ENCODE data around the gene MBP.

MBP gene

DNA sequence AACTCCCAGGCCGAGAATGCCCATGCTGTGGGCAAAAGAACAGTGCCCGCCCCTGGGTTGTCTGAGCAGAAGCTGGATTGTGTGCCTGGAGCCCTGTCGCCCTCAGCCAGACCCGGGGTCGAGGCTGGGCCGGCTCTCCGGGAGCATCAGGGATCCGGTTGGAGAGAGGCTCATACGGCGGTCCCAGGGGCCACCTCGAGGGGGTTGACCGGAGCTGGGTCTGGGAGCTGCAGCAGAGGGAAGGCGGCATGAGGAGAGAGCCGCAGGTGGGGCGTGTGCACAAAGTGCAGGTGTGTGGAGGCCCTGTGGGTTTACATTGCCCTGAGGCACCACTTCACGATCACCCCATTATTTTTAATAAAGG, 39.5 kb downstream of the MBP start:
- ChIA-PET CTCF (no interaction called here), POLR2A (no interaction called here)
- DNase-seq (ENCODE audit: extremely low spot score), result no peak
- TF ChIP-seq LEF1 (IDR thresholded peaks at IDR 0.05; ENCODE audit: borderline replicate concordance), result no peak
- TF ChIP-seq SP1 (IDR thresholded peaks at IDR 0.05), result no peak
- no peak for TF ChIP-seq ARNT (IDR thresholded peaks at IDR 0.05)
- no peak for TF ChIP-seq CTBP1 (IDR thresholded peaks at IDR 0.05; ENCODE audit: borderline replicate concordance)
- TF ChIP-seq FOXM1 (IDR thresholded peaks at IDR 0.05; ENCODE audit: borderline replicate concordance), result no peak
- no peak for TF ChIP-seq FOXA1 (IDR thresholded peaks at IDR 0.05)
- no peak for TF ChIP-seq NFRKB (IDR thresholded peaks at IDR 0.05)

DNA sequence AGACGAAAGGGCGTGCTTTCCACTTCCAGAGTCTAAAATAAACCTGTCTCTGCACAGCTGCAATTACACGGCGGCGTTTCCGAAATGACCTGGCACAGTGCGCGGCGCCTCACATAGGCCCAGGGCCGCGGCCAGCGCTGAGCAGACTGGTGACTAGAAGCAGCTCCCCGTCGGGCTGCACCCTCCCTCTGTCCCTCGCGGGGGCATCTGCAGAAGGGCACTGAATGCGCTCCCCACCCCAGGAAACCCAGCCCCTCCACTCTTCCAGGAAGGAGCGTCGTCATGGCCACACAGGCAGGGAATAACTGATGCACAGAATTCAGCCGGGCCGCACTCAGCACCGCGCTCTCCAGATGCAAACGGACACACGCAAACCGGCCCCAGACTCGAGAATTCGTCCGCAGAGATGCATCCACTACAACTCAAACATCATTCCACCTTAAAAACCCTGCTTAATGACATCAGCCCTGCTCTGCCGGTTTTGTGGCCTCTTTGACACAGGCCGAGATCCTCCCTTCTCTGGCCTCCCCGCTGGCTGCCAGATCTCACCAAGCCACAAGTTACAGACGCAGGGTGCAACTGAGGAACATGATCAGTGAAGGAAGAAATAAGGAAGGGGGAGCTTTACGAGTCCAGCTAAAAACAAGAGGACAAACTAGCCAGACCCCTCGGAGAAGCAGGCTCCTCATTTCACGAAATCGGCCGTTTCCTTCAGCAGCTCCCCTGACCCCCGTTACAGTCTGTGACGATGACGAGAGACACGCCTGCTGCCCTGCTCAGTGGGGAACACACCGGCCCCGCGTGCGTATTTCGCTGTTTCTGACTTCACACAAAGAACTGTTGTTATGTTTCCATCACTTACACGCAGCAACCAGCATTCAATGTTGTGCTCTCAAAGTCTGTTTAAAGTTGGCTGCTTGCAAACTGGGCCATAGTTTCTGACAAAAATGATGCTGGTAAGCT, 40.2 kb downstream of the MBP start:
- CTCF ChIA-PET, result no interaction called here
- no peak for DNase-seq (ENCODE audit: extremely low spot score)
- POLR2A ChIA-PET, result no interaction called here
- TF ChIP-seq HDGF (IDR thresholded peaks at IDR 0.05; ENCODE audit: borderline replicate concordance) (no peak), FOXK2 (IDR thresholded peaks at IDR 0.05) (no peak), L3MBTL2 (conservative IDR thresholded peaks at IDR 0.05) (no peak), FOXA1 (IDR thresholded peaks at IDR 0.05) (no peak), LEF1 (IDR thresholded peaks at IDR 0.05; ENCODE audit: borderline replicate concordance) (no peak), CTBP1 (IDR thresholded peaks at IDR 0.05; ENCODE audit: borderline replicate concordance) (no peak), PKNOX1 (IDR thresholded peaks at IDR 0.05) (no peak), SUZ12 (IDR thresholded peaks at IDR 0.05) (no peak), ELF4 (IDR thresholded peaks at IDR 0.05) (no peak), SP1 (IDR thresholded peaks at IDR 0.05) (no peak), NFRKB (IDR thresholded peaks at IDR 0.05) (no peak), TARDBP (IDR thresholded peaks at IDR 0.05) (no peak), BHLHE40 (IDR thresholded peaks at IDR 0.05; ENCODE audit: borderline replicate concordance) (no peak), ZNF384 (IDR thresholded peaks at IDR 0.05) (no peak), ARNT (IDR thresholded peaks at IDR 0.05) (no peak), FOXM1 (IDR thresholded peaks at IDR 0.05; ENCODE audit: borderline replicate concordance) (no peak)

DNA sequence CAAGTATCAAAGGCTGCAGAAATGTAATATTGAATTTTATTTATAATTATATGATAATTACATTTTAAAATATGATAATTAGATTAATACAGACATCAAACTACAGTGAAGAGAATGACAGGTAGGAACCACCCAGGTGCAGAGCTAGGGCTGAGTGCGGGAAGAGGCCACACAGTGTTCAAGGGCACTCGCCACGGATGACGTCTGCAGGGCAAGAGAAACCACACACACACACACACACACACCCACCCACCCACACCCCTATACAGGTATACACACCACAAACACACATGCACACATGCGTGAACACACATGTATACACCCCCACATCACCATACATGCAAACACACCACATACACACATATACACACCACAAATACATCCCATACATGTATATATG, 41.2 kb downstream of the MBP start:
- DNase-seq (ENCODE audit: extremely low spot score), result no peak
- POLR2A ChIA-PET, result no interaction called here
- TF ChIP-seq BHLHE40 (IDR thresholded peaks at IDR 0.05; ENCODE audit: borderline replicate concordance) (no peak), SP1 (IDR thresholded peaks at IDR 0.05) (no peak)
- CTCF ChIA-PET, result no interaction called here

DNA sequence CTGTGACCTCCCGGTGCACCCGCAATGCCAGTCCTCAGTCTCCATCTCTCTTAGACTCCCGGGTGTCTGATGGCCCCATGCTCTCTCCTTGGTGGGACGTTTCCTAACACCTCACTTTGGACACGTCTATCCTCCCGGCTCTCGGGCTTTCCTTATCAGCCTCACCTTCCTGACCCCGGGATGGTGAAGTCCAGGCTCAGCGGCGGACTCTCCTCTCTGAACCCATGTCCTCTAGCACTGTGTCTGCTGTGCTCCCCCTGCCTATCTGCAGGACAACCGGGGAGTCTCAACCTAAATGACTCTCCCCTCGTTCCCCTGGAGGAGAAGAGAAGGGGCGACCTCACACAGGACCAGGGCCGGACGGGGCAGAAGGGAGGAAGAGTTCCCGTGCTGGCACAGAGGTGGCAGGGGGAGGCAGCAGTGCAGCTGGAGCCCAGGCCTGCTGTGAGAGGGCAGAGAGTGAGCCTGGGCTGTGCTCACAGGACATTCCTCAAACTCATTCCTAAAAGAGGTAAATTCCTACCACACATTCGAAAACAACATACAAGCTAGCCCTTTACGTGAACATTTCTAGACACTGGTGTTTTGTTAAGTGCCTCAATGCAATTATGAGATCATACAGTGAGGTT, 41.9 kb downstream of the MBP start:
- ChIA-PET POLR2A (no interaction called here), CTCF (no interaction called here)
- DNase-seq (ENCODE audit: extremely low spot score), result no peak
- TF ChIP-seq BHLHE40 (IDR thresholded peaks at IDR 0.05; ENCODE audit: borderline replicate concordance) (no peak), FOXK2 (IDR thresholded peaks at IDR 0.05) (no peak), NFRKB (IDR thresholded peaks at IDR 0.05) (no peak), CTBP1 (IDR thresholded peaks at IDR 0.05; ENCODE audit: borderline replicate concordance) (no peak), PKNOX1 (IDR thresholded peaks at IDR 0.05) (no peak), LEF1 (IDR thresholded peaks at IDR 0.05; ENCODE audit: borderline replicate concordance) (no peak), ARNT (IDR thresholded peaks at IDR 0.05) (no peak), ELF4 (IDR thresholded peaks at IDR 0.05) (no peak), SUZ12 (IDR thresholded peaks at IDR 0.05) (no peak), L3MBTL2 (conservative IDR thresholded peaks at IDR 0.05) (no peak), TARDBP (IDR thresholded peaks at IDR 0.05) (no peak), FOXM1 (IDR thresholded peaks at IDR 0.05; ENCODE audit: borderline replicate concordance) (no peak), ZNF384 (IDR thresholded peaks at IDR 0.05) (no peak), SP1 (IDR thresholded peaks at IDR 0.05) (no peak), FOXA1 (IDR thresholded peaks at IDR 0.05) (no peak), HDGF (IDR thresholded peaks at IDR 0.05; ENCODE audit: borderline replicate concordance) (no peak)

DNA sequence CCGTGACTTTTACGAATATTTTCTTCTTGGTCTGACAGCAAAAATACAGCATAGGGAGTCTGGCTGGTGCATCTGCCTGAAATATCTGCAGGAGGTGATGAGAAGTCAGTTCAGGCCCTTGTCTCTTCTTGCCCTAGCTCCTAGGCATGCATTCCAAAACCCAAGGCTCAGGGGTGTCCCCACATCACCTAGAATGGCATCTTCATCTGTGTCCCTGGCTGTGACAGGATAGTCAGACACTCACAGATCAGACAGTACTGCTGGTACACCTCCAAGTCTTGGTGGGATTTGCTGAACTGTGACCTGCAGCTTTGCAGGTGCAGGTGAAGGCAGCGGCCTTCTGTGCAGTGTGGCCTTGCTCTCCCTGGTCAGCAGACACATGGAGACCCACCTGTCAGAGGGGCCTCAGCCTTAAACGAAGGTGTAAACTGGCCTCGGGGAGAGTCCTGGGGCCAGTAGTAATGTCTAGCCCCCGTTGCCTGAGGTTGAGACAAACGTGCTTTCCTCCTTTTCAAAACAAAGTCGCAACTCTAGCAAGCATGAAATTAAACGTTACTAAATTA, 42.8 kb downstream of the MBP start:
- ChIA-PET CTCF (no interaction called here), POLR2A (no interaction called here)
- DNase-seq (ENCODE audit: extremely low spot score), result no peak
- TF ChIP-seq FOXA1 (IDR thresholded peaks at IDR 0.05), result no peak
- no peak for TF ChIP-seq SP1 (IDR thresholded peaks at IDR 0.05)
- no peak for TF ChIP-seq LEF1 (IDR thresholded peaks at IDR 0.05; ENCODE audit: borderline replicate concordance)
- TF ChIP-seq ARNT (IDR thresholded peaks at IDR 0.05), result no peak
- no peak for TF ChIP-seq TARDBP (IDR thresholded peaks at IDR 0.05)
- TF ChIP-seq ZNF384 (IDR thresholded peaks at IDR 0.05), result no peak
- no peak for TF ChIP-seq BHLHE40 (IDR thresholded peaks at IDR 0.05; ENCODE audit: borderline replicate concordance)
- TF ChIP-seq FOXM1 (IDR thresholded peaks at IDR 0.05; ENCODE audit: borderline replicate concordance), result no peak
- no peak for TF ChIP-seq PKNOX1 (IDR thresholded peaks at IDR 0.05)
- TF ChIP-seq FOXK2 (IDR thresholded peaks at IDR 0.05), result no peak
- no peak for TF ChIP-seq ELF4 (IDR thresholded peaks at IDR 0.05)
- no peak for TF ChIP-seq HDGF (IDR thresholded peaks at IDR 0.05; ENCODE audit: borderline replicate concordance)
